ENCODE measurements around the gene DLG1. TPM values are rescaled to one million over a fixed set of nuclear protein-coding genes. Genes with fewer than 3 reads are reported as not detected.

The DLG1 gene
- total RNA-seq, 1 donor from 2014 or later, result 60.1 TPM

DNA sequence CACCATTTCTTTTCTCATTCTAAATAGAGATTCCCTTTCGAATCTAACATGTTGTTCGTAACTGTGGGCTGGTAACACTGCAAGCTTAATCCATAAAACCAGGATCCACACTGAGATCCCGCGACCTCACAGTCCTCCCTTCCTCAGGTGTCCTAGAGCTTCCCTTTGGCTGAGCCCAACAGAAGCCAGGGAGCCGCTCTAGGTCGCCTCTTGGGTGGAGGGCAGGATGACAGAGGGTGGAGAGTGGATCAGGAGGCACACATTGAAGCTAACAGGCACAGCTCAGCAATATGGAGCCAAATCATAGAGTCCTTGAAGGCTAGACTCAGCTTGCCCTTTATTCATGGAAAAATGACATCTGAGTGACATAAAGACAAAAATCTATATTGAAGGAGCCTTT is 44.7 kb upstream of the DLG1 start:
- H3K4me3 ChIP-seq, result no peak overlapping the region
- no peaks in the 10 kb centered on the region for H3K27me3 ChIP-seq (ENCODE audit: low read depth)
- H3K36me3 ChIP-seq, result no peaks in the 10 kb centered on the region
- no peak overlapping the region for H3K27ac ChIP-seq (replicated peaks)
- peaks cover 21% of the 10 kb centered on the region for H3K4me1 ChIP-seq
- TF ChIP-seq, protein P1, sequence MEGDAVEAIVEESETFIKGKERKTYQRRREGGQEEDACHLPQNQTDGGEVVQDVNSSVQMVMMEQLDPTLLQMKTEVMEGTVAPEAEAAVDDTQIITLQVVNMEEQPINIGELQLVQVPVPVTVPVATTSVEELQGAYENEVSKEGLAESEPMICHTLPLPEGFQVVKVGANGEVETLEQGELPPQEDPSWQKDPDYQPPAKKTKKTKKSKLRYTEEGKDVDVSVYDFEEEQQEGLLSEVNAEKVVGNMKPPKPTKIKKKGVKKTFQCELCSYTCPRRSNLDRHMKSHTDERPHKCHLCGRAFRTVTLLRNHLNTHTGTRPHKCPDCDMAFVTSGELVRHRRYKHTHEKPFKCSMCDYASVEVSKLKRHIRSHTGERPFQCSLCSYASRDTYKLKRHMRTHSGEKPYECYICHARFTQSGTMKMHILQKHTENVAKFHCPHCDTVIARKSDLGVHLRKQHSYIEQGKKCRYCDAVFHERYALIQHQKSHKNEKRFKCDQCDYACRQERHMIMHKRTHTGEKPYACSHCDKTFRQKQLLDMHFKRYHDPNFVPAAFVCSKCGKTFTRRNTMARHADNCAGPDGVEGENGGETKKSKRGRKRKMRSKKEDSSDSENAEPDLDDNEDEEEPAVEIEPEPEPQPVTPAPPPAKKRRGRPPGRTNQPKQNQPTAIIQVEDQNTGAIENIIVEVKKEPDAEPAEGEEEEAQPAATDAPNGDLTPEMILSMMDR (IDR thresholded peaks at IDR 0.05; ENCODE audit: borderline replicate concordance), result no peak
- DNase-seq, result no peak
- intact Hi-C loops (cut with micrococcal nuclease), result no loop called here
- no peaks in the 10 kb centered on the region for H3K9me3 ChIP-seq (replicated peaks)

DNA sequence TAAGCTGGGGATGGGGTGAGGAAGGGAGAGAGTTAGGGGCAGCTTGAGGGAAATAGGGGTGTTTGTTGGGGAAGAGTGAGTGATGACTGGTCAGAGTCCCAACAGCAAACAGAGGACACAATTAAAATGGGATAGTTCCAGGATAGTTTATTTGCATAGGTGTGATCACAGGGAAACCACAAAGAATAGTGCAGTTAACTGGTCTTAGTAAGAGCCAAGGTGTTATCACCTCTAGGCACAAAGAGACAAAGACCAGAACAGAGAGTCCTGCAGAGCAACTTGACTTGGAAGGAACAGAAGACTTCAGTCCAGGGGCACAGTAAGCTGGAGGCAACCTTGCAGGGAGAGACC is 42.1 kb upstream of the DLG1 start:
- no peak overlapping the region for H3K27ac ChIP-seq (replicated peaks)
- intact Hi-C loops (cut with micrococcal nuclease), result no loop called here
- peaks cover 26% of the 10 kb centered on the region for H3K4me1 ChIP-seq
- H3K27me3 ChIP-seq (ENCODE audit: low read depth), result no peaks in the 10 kb centered on the region
- no peaks in the 10 kb centered on the region for H3K9me3 ChIP-seq (replicated peaks)
- H3K36me3 ChIP-seq, result no peaks in the 10 kb centered on the region
- TF ChIP-seq, protein P1 (IDR thresholded peaks at IDR 0.05; ENCODE audit: borderline replicate concordance), result no peak
- H3K4me3 ChIP-seq, result no peak overlapping the region
- no peak for DNase-seq

DNA sequence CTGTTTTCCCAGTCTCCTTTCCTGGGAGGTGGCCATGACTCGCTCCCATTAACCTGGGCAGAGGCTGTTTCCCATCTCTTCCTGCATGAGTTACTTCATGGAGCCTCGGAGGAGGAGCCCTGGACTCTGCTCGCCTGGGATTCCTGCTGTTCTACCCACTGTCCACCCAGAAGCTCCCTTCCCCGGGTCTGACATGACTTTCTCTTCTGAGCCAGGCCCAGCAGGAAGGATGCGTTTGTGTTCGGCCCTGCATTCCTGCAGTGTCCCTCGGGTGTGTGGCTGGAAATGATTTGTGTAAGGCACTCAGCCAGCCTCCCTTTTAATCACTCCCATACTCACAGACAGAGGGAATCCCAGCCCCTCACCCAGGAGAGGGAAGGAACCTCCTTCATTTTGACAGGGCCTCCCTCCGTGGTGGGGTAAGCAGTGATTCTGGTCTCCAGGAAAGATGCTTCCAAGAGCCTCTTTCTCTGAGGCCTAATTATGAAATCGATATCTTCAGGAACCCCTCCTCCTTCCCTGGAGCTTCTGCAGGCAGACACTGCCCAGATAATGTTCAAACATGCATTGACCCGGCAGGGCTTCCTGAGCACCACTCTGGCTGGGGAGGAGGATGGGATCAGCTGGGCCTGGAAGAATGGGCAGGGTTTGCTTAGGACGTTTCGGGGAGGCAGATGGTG is 41.6 kb upstream of the DLG1 start:
- Histone ChIP-seq H3K36me3 (no peaks in the 10 kb centered on the region), H3K27ac (replicated peaks) (peak overlapping the region; percentile 19), H3K9me3 (replicated peaks) (no peaks in the 10 kb centered on the region), H3K4me1 (peaks cover 30% of the 10 kb centered on the region), H3K27me3 (ENCODE audit: low read depth) (no peaks in the 10 kb centered on the region), H3K4me3 (no peak overlapping the region)
- TF ChIP-seq, protein P1 (IDR thresholded peaks at IDR 0.05; ENCODE audit: borderline replicate concordance), result no peak
- intact Hi-C loops (cut with micrococcal nuclease), result no loop called here
- no peak for DNase-seq

DNA sequence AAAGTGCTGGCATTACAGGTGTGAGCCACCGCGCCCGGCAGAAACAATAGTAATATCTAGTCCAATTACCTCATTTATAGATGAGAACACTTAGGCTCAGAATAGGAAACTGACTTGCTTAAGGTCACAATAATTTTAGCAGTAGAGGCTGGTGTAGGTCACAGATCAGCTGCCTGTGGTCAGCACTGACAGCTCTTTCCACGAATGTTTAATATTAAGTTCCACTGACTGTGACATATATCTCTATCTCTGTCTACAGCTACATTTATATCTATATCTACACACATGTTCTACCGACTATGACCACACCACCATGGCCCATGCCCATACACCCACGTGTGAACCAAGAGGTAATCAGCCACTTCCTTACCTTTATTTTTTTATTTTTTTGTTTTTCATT is 40.2 kb upstream of the DLG1 start:
- no peak overlapping the region for H3K27ac ChIP-seq (replicated peaks)
- H3K4me1 ChIP-seq, result peaks cover 21% of the 10 kb centered on the region
- H3K36me3 ChIP-seq, result no peaks in the 10 kb centered on the region
- DNase-seq, result no peak
- TF ChIP-seq, protein P1 (IDR thresholded peaks at IDR 0.05; ENCODE audit: borderline replicate concordance), result no peak
- no peaks in the 10 kb centered on the region for H3K9me3 ChIP-seq (replicated peaks)
- no peaks in the 10 kb centered on the region for H3K27me3 ChIP-seq (ENCODE audit: low read depth)
- intact Hi-C loops (cut with micrococcal nuclease), result no loop called here
- no peak overlapping the region for H3K4me3 ChIP-seq

DNA sequence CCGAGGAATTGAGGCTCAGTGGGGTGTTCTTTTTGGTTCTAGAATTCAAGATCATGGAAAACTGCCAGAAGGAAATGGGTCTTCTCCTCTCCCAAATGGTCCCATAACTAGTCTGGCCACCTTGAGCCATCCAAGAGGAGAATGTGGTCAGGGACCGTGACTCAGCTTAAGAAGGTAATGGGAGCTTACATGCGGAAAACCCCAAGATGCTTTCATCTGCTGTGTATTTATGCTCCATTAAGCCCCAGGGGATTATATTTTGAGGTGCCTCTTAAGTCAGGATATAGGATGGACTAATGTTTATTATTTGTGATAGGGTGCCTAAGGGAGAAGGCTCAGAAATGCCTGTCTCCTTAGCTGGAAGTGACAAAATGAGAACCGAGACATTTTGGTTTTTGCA is 39.2 kb upstream of the DLG1 start:
- Histone ChIP-seq H3K36me3 (no peaks in the 10 kb centered on the region), H3K9me3 (replicated peaks) (no peaks in the 10 kb centered on the region)
- intact Hi-C loops (cut with micrococcal nuclease), result no loop called here

More for the DNA sequence above, 39.2 kb upstream of the DLG1 start:
- peaks cover 21% of the 10 kb centered on the region for H3K4me1 ChIP-seq
- TF ChIP-seq, protein P1 (IDR thresholded peaks at IDR 0.05; ENCODE audit: borderline replicate concordance), result no peak
- no peak overlapping the region for H3K27ac ChIP-seq (replicated peaks)
- no peak for DNase-seq
- no peak overlapping the region for H3K4me3 ChIP-seq
- no peaks in the 10 kb centered on the region for H3K27me3 ChIP-seq (ENCODE audit: low read depth)

Measured in left ventricle myocardium inferior (tissue), 1 donor.